Caco-2 (cell line): ENCODE results near the gene DOCK2. TPM values are rescaled to one million over a fixed set of nuclear protein-coding genes. Genes with fewer than 3 reads are reported as not detected.

Experiments used
- BruUV-seq: library from RNA; stranded (reverse); fragments of 400-500 nt; replicated peaks from 2 replicates; lab custom pipeline; 2021; lab: Mats Ljungman, UMichigan
- CTCF ChIA-PET: fragments of 300-600 bp; sonication (Branson Sonifier 250); formaldehyde crosslinking; loops from one replicate; lab custom pipeline; 2022; ENCODE audit warnings: antibody characterized with exemption; lab: Charles Lee
- POLR2A ChIA-PET: fragments of 300-600 bp; sonication (Branson Sonifier 250); formaldehyde crosslinking; loops from one replicate; lab custom pipeline; 2022; ENCODE audit warnings: antibody characterized with exemption; lab: Charles Lee
- DNase-seq, 2 experiments: peaks; one replicate each; pipeline versions ENCODE4 v3.0.0 to v3.0.0-alpha.2; 2020 to 2022
- H3K27me3 ChIP-seq: replicated peaks from 2 replicates; pipeline ENCODE4 v1.6.0; 2011; ENCODE audit warnings: low read length; ENCODE audit not compliant: control insufficient read depth, insufficient read depth
- H3K36me3 ChIP-seq: 2 replicates; pipeline ENCODE4 v1.5.1; 2011; ENCODE audit warnings: low read length; ENCODE audit not compliant: control insufficient read depth, insufficient read depth
- H3K4me1 ChIP-seq: fragments of 250-450 bp; sonication (Bioruptor Pico); 2 replicates; pipeline ENCODE4 v1.5.1; 2020; ENCODE audit warnings: mild to moderate bottlenecking
- H3K4me3 ChIP-seq: 2 replicates; pipeline ENCODE4 v1.5.1; 2011; ENCODE audit warnings: low read depth, mild to moderate bottlenecking, control low read depth, low read length
- H3K9me3 ChIP-seq: fragments of 250-450 bp; sonication (Bioruptor Pico); 2 replicates; pipeline ENCODE4 v1.5.1; 2020; ENCODE audit warnings: mild to moderate bottlenecking, moderate library complexity
- H3K27ac Mint-ChIP-seq: one replicate; pipeline ENCODE4 v1.8.0; 2022; ENCODE audit warnings: mixed read lengths; ENCODE audit not compliant: unreplicated experiment
- H3K27me3 Mint-ChIP-seq: one replicate; pipeline ENCODE4 v1.8.0; 2022; ENCODE audit warnings: mixed read lengths; ENCODE audit not compliant: insufficient read depth, unreplicated experiment
- H3K36me3 Mint-ChIP-seq: one replicate; pipeline ENCODE4 v1.8.0; 2022; ENCODE audit warnings: mild to moderate bottlenecking, mixed read lengths; ENCODE audit not compliant: insufficient read depth, unreplicated experiment
- H3K4me1 Mint-ChIP-seq: one replicate; pipeline ENCODE4 v1.8.0; 2022; ENCODE audit warnings: low read depth, mixed read lengths; ENCODE audit not compliant: unreplicated experiment
- H3K4me3 Mint-ChIP-seq: one replicate; pipeline ENCODE4 v1.8.0; 2022; ENCODE audit warnings: mild to moderate bottlenecking, moderate library complexity, mixed read lengths; ENCODE audit not compliant: unreplicated experiment
- H3K9me3 Mint-ChIP-seq: one replicate; pipeline ENCODE4 v1.8.0; 2022; ENCODE audit warnings: mixed read lengths; ENCODE audit not compliant: unreplicated experiment
- CTCF ChIP-seq, 2 experiments: fragments of 200-600 bp in 1 of 2; IDR thresholded peaks; 1 replicate in 1 of 2; 2 replicates in 1 of 2; pipeline versions ENCODE4 v1.5.1 to v1.8.0; 2011 to 2022; ENCODE audit warnings: antibody characterized with exemption in 1 of 2, control low read depth in 1 of 2, inconsistent platforms in 1 of 2, low read depth in 1 of 2, low read length in 1 of 2, mild to moderate bottlenecking in 1 of 2, moderate library complexity in 1 of 2; ENCODE audit not compliant: insufficient read depth in 1 of 2, severe bottlenecking in 1 of 2, unreplicated experiment in 1 of 2
- intact Hi-C: fragments of 100-400 bp; cut with micrococcal nuclease; formaldehyde crosslinking; loops from one replicate; pipeline ENCODE4 v1.10.0; 2022; ENCODE audit not compliant: unreplicated experiment
- total RNA-seq: library from RNA; stranded (reverse); gene quantifications from 2 replicates; pipeline ENCODE4 v1.2.3, GENCODE V29; 2022

The DOCK2 gene
- total RNA-seq, 1 experiment from 2014 or later, result 0.09 TPM

GRCh38 chr5:170112876-170113521 lies 475.9 kb downstream of the DOCK2 start:
- no peak overlapping the region for H3K4me3 ChIP-seq
- Mint-ChIP-seq H3K27me3 (peaks cover 11% of the 10 kb centered on the region), H3K9me3 (no peaks in the 10 kb centered on the region), H3K27ac (no peak overlapping the region), H3K36me3 (no peaks in the 10 kb centered on the region), H3K4me3 (no peak overlapping the region), H3K4me1 (no peaks in the 10 kb centered on the region)
- H3K27me3 ChIP-seq, result no peaks in the 10 kb centered on the region
- POLR2A ChIA-PET, result no interaction called here
- no peaks in the 10 kb centered on the region for H3K36me3 ChIP-seq
- no TSS peak for BruUV-seq
- H3K9me3 ChIP-seq, result no peaks in the 10 kb centered on the region
- CTCF ChIA-PET, result no interaction called here
- no peak for DNase-seq
- no peaks in the 10 kb centered on the region for H3K4me1 ChIP-seq
- intact Hi-C loops, result no loop called here
- no peak for TF ChIP-seq CTCF (IDR thresholded peaks at IDR 0.05; ENCODE audit: insufficient read depth in 1 of 2, low read depth in 1 of 2, low read length in 1 of 2, severe bottlenecking in 1 of 2, unreplicated experiment in 1 of 2)

- H3K4me3 ChIP-seq, result no peak overlapping the region
- Mint-ChIP-seq H3K27ac (no peak overlapping the region), H3K36me3 (no peaks in the 10 kb centered on the region), H3K27me3 (peaks cover 11% of the 10 kb centered on the region), H3K4me3 (no peak overlapping the region), H3K4me1 (no peaks in the 10 kb centered on the region), H3K9me3 (no peaks in the 10 kb centered on the region)
- H3K9me3 ChIP-seq, result no peaks in the 10 kb centered on the region
- no TSS peak for BruUV-seq
- no peaks in the 10 kb centered on the region for H3K4me1 ChIP-seq
- H3K27me3 ChIP-seq, result no peaks in the 10 kb centered on the region
- no peak for DNase-seq
- ChIA-PET POLR2A (no interaction called here), CTCF (no interaction called here)
- no peaks in the 10 kb centered on the region for H3K36me3 ChIP-seq
- no peak for TF ChIP-seq CTCF (IDR thresholded peaks at IDR 0.05; ENCODE audit: insufficient read depth in 1 of 2, low read depth in 1 of 2, low read length in 1 of 2, severe bottlenecking in 1 of 2, unreplicated experiment in 1 of 2)
- intact Hi-C loops, result no loop called here
These were observed 476.4 kb downstream of the DOCK2 start for GRCh38 chr5:170113522-170113900.

- BruUV-seq, result no TSS peak
- H3K36me3 ChIP-seq, result no peaks in the 10 kb centered on the region
- no peaks in the 10 kb centered on the region for H3K36me3 Mint-ChIP-seq
- no peaks in the 10 kb centered on the region for H3K9me3 Mint-ChIP-seq
- intact Hi-C loops, result no loop called here
- DNase-seq, result no peak
- H3K9me3 ChIP-seq, result no peaks in the 10 kb centered on the region
- no peak overlapping the region for H3K4me3 Mint-ChIP-seq
- no peaks in the 10 kb centered on the region for H3K27me3 ChIP-seq
- no peak overlapping the region for H3K4me3 ChIP-seq
- ChIA-PET CTCF (no interaction called here), POLR2A (no interaction called here)
- no peaks in the 10 kb centered on the region for H3K4me1 ChIP-seq
- TF ChIP-seq CTCF (IDR thresholded peaks at IDR 0.05; ENCODE audit: insufficient read depth in 1 of 2, low read depth in 1 of 2, low read length in 1 of 2, severe bottlenecking in 1 of 2, unreplicated experiment in 1 of 2), result no peak
- H3K4me1 Mint-ChIP-seq, result no peaks in the 10 kb centered on the region
- no peak overlapping the region for H3K27ac Mint-ChIP-seq
- H3K27me3 Mint-ChIP-seq, result peaks cover 17% of the 10 kb centered on the region
These were observed 477.2 kb downstream of the DOCK2 start for GRCh38 chr5:170114271-170114670.
